SHP77 treated with DMSO at 0.1 percent for 48 hours (cell line): ENCODE results near the gene CRISPLD2.

ENCODE experiments used
- DNase-seq: peaks from one replicate; lab custom pipeline; 2025; lab: John Stamatoyannopoulos, UW

CRISPLD2 gene

DNA sequence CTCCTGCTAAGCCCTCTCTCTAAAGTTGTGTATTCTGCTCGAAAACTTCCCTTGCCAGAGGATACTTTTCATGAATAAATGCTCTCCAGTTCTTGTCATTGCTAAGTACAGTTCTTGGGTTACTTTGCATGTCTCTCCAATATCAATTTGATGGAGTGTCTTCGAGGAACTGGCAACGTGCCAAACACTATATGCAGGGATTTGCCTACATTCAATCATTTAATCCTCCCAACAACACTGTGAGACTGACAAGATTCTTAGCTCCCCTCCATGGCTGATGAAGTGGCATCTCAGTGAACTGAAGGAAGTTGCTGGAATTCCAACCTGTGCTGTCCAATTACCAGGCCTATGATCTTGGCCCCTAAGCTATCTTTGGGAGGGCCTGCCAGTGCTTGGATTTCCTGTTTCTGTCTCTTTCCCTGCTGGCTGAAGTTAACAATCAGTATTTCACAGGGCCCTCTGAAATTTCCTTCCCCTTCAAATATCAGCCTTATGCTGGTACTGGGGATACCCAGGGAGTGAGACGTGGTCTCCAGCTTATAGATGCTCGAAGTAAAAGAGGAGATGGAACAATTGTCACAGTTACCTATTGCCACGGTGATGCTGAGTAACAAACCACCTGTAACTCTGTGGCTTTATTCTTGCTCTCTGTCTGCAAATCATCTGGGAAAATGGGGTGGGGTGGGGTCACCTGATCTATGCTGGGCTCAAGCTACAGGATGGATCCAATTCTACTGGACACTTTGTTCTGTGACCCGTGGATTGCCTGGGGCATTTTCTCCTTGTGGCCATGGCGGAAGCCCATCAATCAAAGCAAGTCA lies 19.4 kb upstream of the CRISPLD2 start:
- DNase-seq: no peak

DNA sequence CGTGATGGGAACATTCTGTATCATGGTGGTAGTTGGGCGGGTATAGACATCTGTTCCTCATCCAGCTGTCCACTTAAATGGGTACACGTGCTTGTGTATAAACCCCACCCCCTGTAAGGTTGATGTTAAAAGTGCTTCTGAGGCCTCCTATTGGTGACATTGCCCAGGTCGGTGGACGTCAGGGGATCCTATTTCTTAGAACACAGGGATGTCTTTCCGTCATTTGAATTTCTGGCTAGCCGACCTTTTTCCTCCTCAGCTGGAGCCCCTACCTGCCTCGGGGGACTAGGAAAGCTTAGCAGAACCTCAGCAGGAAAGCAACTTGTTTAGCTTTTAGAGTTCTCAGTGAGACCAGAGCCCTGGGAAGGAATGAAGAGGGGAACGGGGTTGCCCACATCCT lies 16.6 kb upstream of the CRISPLD2 start:
- no peak for DNase-seq

- DNase-seq: no peak
Observed at GRCh38 chr16:84804326-84804725, 15.5 kb upstream of the CRISPLD2 start.

- DNase-seq: peak; percentile 86
Observed at GRCh38 chr16:84806256-84806889, 13.4 kb upstream of the CRISPLD2 start.

- no peak for DNase-seq
Observed at GRCh38 chr16:84806890-84807258, 12.9 kb upstream of the CRISPLD2 start.

DNA sequence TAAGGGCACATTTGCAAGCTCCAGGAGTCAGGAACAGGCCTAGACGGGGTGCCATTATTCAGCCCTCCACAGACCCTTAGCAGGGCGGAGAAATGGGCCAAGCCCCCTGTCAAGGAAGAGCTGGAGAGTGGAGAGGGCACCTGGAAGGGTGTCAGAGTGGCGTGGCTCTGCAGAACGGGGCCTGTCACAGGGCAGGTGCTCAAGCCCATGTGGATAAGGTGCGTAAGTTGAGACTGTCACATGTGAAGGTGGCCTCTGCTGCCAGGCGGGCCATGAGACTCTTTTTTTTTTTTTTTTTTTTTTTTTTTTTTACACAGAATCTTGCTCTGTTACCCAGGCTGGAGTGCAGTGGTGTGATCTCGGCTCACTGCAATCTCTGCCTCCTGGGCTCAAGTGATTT lies 12.0 kb upstream of the CRISPLD2 start:
- no peak for DNase-seq

DNA sequence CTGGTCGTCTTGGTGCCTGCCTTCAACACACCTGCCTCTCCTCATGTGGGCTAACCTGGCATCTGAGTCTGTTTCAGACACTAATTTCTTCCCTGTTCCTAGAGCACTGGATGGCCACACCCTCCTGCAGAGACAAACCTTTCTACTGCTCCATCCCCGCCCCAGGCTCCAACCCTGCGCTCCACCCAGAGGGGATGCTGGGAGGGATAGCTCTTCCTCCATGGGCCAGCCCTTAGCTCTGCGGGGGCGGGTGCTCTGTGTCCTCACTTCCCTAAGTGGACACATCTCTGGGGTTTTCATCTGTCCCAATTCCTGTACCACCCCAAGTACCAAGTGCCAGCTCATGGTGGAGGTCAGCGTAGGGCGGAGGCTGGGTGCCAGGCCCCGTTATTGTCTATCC lies 11.0 kb upstream of the CRISPLD2 start:
- DNase-seq: no peak

DNA sequence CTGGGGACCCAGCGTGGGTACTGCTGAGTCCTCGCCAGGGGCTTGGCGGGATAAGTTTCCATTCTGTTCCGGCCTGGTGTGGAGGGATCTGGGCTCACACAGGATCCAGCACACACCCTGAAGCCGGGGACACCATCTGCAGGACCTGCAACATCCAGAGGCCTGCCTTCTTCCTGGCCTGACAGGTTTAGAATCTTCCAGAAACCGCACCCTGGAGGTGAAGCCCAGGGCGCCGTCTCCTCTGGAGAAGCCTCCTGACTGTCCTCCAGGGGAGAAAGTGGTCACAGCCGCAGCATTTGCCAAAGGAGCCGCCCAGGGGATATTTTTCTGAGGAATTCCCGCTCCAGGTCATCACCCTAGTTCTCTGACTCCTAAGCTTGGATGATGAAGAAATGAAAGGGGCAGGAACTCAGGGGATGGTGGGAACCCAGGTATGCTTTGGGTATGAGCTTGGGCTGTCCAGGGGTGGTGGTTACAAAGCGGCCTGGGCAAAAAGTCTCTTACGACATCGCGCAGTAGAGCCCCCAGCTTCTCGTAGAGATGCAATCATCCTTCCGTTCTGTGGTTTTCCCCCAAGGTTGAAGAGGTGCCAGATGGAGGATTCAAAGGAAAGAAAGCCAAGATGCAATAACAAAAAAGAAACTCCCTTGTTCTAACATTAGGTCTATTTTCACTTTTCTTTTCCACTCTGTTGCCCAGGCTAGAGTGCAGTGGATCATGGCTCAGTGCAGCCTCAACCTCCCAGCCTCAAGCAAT lies 9.1 kb upstream of the CRISPLD2 start:
- no peak for DNase-seq

GRCh38 chr16:84811529-84811928 lies 8.3 kb upstream of the CRISPLD2 start:
- no peak for DNase-seq

DNA sequence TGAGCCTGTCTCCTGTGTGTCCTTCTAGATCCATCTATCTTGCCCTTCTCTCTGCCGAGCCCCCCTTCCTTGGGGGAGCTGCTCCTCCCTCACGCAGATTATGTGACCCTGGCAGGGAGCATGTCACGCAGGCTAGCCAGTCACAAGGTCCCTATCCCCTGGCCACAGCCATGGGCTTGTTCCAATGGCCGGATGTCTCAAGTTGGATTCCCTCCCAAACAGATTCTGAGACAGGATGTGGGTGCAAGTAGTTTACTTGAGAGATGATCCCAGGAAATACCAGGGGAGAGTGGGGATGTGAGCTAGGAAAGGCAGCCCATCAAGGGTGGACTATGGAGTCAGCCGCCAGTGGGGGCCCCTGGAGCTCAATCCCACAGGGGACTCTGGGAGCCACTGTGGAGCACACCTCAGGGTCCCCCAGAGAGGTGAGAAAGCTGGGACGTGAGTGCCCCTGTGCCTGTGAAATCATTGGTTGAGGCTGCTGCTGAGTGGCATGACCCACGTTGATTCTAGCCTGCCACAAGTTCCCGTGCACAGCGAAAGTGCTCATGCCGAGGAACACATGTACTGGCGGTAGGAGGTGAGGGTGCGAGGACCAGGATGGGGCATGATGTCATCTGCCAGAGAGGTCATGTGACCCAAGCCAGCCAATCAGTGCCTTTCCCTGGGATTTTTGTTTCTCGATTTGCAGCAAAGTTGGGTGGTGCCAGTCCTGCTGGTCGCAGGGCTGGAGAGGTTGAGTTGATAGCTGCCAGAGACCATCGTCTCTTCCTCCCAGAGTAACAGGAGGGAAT lies 6.4 kb upstream of the CRISPLD2 start:
- no peak for DNase-seq

GRCh38 chr16:84815462-84815861 lies 4.3 kb upstream of the CRISPLD2 start:
- DNase-seq: no peak

- DNase-seq: no peak
Observed at GRCh38 chr16:84816023-84816422, 3.8 kb upstream of the CRISPLD2 start.

GRCh38 chr16:84816485-84816884 lies 3.3 kb upstream of the CRISPLD2 start:
- no peak for DNase-seq

DNA sequence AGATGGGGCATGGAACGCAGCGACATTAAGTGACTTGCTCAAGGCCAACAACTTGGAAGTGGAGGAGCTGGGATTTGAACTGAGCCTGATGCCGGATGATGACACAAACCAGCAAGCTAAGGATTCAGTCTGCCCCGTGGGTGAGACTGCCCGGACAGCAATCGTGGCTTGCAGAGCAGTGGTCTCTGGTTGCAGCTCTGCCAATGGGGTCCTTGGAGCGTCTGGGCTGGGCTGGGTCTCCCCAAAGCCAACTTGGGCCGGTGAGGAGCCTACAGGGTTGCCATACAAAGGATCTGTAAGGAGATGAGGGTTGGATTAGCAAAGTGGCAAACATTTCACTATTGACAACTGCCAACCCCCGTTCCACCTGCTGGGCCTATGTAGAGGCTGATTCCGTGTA lies 2.6 kb upstream of the CRISPLD2 start:
- DNase-seq: no peak

GRCh38 chr16:84817613-84818012 lies 2.2 kb upstream of the CRISPLD2 start:
- DNase-seq: no peak

DNA sequence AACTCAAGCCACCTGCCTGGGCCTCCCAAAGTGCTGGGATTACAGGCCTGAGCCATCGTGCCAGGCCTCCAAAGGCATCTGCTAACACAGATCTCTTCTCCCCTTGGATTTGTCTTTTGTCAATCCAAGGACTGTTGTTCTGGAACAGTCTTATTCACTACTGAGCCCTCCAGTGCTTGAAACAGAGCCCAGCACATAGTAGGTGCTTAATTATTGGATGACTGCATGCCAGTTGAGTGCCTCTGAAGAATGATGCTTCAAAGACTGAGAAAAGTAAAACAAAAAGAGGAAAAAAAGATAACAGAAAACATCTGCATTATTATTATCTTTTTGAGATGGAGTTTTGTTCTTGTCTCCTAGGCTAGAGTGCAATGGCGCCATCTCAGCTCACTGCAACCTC lies 1.7 kb upstream of the CRISPLD2 start:
- DNase-seq: no peak

DNA sequence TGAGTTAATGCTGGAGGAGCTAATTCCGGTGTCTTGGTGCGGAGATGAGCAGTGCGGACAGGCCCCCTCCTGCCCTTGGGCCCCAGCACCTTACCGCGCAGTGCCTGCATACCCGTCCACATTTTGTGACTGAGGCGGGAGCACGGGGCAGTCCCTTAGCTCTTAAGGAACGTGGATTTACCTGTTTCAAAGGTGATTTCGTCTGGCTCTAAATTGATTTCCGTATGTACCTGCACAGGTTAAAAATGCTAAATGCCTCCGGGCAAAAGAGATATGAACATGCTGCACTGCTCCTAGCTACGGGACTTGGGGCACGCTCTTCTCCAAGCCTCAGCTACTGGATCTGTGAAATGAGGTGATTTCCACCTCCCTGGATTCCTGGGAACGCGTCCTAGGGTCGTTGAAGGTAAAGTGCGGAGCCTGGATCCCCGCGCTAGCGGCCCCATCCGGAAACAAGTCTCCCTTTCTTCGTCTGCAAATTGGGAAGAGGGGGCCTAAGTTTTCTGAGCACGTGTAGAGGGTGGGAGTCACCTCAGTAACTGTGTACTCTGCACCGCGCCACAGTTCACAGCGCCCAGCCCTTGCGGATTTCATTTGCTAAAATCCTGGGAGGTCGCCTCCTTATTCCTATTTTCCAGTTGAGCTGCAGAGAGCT lies 669 bp upstream of the CRISPLD2 start:
- no peak for DNase-seq

DNA sequence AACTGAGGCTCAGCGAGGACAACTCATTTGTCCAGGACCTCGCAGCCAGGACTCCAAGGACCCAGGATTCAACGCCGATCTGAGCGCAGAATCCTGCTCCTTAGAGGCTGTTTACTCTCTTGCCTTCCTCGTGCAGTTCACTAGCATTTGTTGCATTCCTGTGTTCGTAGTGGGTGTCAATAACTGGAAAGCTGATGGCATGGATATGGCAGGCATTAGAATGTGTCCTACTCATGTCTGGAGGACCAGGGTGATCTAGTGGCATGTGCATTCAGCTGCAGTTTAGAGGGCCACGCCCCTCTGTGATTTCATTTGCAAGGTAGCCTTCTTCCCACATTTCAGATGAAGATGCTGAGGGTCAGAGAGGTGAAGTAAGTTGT lies 510 bp downstream of the CRISPLD2 start:
- DNase-seq: peak; percentile 11

- DNase-seq: no peak
Observed at GRCh38 chr16:84820771-84821170, 986 bp downstream of the CRISPLD2 start.

- DNase-seq: no peak
Observed at GRCh38 chr16:84821179-84821578, 1.4 kb downstream of the CRISPLD2 start.
